Measurements from ENCODE around the gene HERC2. TPM values are rescaled to one million over a fixed set of nuclear protein-coding genes. Genes with fewer than 3 reads are reported as not detected.

HERC2 gene
- total RNA-seq, 3 donors from 2014 or later (not counting 1 experiment from before 2014, with no cell fraction given) = 54.2 to 64.0 (median 63.9) TPM

DNA sequence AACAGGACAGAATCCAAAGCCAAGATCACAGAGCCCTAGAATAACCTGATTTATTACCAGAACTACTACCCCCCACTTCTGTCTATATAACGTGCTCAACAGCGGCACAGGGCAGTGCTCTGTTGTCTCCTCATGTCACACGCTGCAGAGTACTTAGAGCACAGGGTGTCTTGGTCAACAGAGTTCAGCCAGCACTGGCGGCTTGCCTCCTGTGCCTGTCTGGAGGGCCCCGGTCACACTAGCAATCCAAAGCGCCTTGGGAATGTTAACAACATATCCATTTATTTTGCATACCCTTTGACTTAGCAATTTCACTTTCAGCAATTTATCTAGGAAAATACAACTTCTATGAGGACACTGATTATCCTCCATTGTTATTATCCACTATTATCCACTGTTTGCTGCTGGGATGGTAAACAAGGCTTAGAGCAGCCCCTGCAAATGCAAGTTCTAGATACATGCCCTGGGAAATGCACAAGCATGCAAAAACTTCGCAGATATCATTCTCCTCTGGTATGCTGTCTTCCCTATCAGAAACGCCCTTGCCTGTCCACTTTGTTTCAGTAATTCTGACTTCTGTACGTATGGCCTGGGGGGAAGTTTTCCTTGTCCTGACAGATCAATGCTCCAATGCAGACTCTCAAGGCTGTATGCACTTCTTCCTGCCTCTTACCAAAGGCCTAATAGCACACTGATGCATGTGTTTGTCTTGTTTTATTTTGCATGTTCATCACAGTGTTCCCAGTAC lies 136.7 kb downstream of the HERC2 start:
- no peaks in the 10 kb centered on the region for H3K9me3 ChIP-seq (ENCODE audit: control insufficient read depth, insufficient read depth, low read length)
- H3K27me3 Mint-ChIP-seq (ENCODE audit: low read depth in 2 of 2) = no peaks in the 10 kb centered on the region
- DNase-seq (no peak), ATAC-seq (no peak)
- no peak overlapping the region for H3K27ac Mint-ChIP-seq
- no peaks in the 10 kb centered on the region for H3K4me1 Mint-ChIP-seq
- no peaks in the 10 kb centered on the region for H3K4me1 ChIP-seq (ENCODE audit: control insufficient read depth, insufficient read depth, low read length)
- no peak overlapping the region for H3K4me3 Mint-ChIP-seq
- TF ChIP-seq, protein P1, sequence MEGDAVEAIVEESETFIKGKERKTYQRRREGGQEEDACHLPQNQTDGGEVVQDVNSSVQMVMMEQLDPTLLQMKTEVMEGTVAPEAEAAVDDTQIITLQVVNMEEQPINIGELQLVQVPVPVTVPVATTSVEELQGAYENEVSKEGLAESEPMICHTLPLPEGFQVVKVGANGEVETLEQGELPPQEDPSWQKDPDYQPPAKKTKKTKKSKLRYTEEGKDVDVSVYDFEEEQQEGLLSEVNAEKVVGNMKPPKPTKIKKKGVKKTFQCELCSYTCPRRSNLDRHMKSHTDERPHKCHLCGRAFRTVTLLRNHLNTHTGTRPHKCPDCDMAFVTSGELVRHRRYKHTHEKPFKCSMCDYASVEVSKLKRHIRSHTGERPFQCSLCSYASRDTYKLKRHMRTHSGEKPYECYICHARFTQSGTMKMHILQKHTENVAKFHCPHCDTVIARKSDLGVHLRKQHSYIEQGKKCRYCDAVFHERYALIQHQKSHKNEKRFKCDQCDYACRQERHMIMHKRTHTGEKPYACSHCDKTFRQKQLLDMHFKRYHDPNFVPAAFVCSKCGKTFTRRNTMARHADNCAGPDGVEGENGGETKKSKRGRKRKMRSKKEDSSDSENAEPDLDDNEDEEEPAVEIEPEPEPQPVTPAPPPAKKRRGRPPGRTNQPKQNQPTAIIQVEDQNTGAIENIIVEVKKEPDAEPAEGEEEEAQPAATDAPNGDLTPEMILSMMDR (IDR thresholded peaks at IDR 0.05) = no peak
- H3K4me3 ChIP-seq (ENCODE audit: low read length) = no peak overlapping the region
- WGBS (ENCODE audit: insufficient coverage) = 96% methylated on average over 9 of the region's 9 CpGs
- intact Hi-C loops (cut with micrococcal nuclease) = no loop called here
- no peaks in the 10 kb centered on the region for H3K9me3 Mint-ChIP-seq
- peaks cover 25% of the 10 kb centered on the region for H3K36me3 ChIP-seq (ENCODE audit: control insufficient read depth, insufficient read depth, low read length)
- no peak overlapping the region for H3K27ac ChIP-seq (ENCODE audit: low read length)
- H3K36me3 Mint-ChIP-seq = peaks cover 21% of the 10 kb centered on the region
- no peaks in the 10 kb centered on the region for H3K27me3 ChIP-seq (ENCODE audit: control insufficient read depth, insufficient read depth, low read length)

- ATAC-seq = no peak
- Mint-ChIP-seq H3K27ac (no peak overlapping the region), H3K9me3 (no peaks in the 10 kb centered on the region), H3K36me3 (peaks cover 21% of the 10 kb centered on the region), H3K4me3 (no peak overlapping the region), H3K4me1 (no peaks in the 10 kb centered on the region), H3K27me3 (ENCODE audit: low read depth in 2 of 2) (no peaks in the 10 kb centered on the region)
- 89% methylated on average over 1 of the region's 2 CpGs for WGBS (ENCODE audit: insufficient coverage)
- H3K9me3 ChIP-seq (ENCODE audit: control insufficient read depth, insufficient read depth, low read length) = no peaks in the 10 kb centered on the region
- H3K4me3 ChIP-seq (ENCODE audit: low read length) = no peak overlapping the region
- no peaks in the 10 kb centered on the region for H3K4me1 ChIP-seq (ENCODE audit: control insufficient read depth, insufficient read depth, low read length)
- H3K27ac ChIP-seq (ENCODE audit: low read length) = no peak overlapping the region
- peaks cover 23% of the 10 kb centered on the region for H3K36me3 ChIP-seq (ENCODE audit: control insufficient read depth, insufficient read depth, low read length)
- no peaks in the 10 kb centered on the region for H3K27me3 ChIP-seq (ENCODE audit: control insufficient read depth, insufficient read depth, low read length)
- DNase-seq = no peak
- intact Hi-C loops (cut with micrococcal nuclease) = no loop called here
- TF ChIP-seq, protein P1 (IDR thresholded peaks at IDR 0.05) = no peak
Observed at GRCh38 chr15:28184166-28184565, 137.8 kb downstream of the HERC2 start.

- Histone ChIP-seq H3K9me3 (ENCODE audit: control insufficient read depth, insufficient read depth, low read length) (no peaks in the 10 kb centered on the region), H3K27me3 (ENCODE audit: control insufficient read depth, insufficient read depth, low read length) (no peaks in the 10 kb centered on the region), H3K27ac (ENCODE audit: low read length) (no peak overlapping the region), H3K36me3 (ENCODE audit: control insufficient read depth, insufficient read depth, low read length) (peaks cover 22% of the 10 kb centered on the region), H3K4me3 (ENCODE audit: low read length) (no peak overlapping the region), H3K4me1 (ENCODE audit: control insufficient read depth, insufficient read depth, low read length) (no peaks in the 10 kb centered on the region)
- Mint-ChIP-seq H3K36me3 (peaks cover 15% of the 10 kb centered on the region), H3K4me1 (no peaks in the 10 kb centered on the region), H3K9me3 (no peaks in the 10 kb centered on the region), H3K27me3 (ENCODE audit: low read depth in 2 of 2) (no peaks in the 10 kb centered on the region), H3K27ac (no peak overlapping the region), H3K4me3 (no peak overlapping the region)
- ATAC-seq = no peak
- DNase-seq = no peak
- intact Hi-C loops (cut with micrococcal nuclease) = no loop called here
- 95% methylated on average over 8 of the region's 8 CpGs for WGBS (ENCODE audit: insufficient coverage)
- TF ChIP-seq, protein P1 (IDR thresholded peaks at IDR 0.05) = no peak
Observed at GRCh38 chr15:28182731-28183130, 139.2 kb downstream of the HERC2 start.

DNA sequence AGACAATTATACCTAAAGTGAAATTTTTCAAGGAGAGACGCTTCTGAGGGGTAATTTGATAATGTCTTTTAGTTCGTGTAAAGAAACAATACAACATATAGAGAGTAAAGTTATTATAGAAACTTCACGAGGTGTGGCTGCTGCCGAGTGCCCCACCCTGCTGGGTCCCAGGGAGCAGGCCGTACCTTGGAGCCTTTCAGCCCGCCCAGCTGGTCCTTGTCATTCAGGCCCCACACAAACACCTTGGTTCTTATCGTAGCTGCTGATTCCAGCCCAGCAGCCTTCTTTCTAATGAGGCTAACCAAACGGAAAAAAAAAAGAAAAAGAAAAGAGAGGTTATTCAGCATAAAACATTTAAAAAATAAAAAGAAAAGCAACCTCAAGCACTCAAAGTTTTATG lies 139.8 kb downstream of the HERC2 start:
- H3K4me1 Mint-ChIP-seq = no peaks in the 10 kb centered on the region
- TF ChIP-seq, protein P1 (IDR thresholded peaks at IDR 0.05) = no peak
- no peaks in the 10 kb centered on the region for H3K27me3 Mint-ChIP-seq (ENCODE audit: low read depth in 2 of 2)
- no peak for ATAC-seq
- Histone ChIP-seq H3K4me3 (ENCODE audit: low read length) (no peak overlapping the region), H3K9me3 (ENCODE audit: control insufficient read depth, insufficient read depth, low read length) (no peaks in the 10 kb centered on the region), H3K36me3 (ENCODE audit: control insufficient read depth, insufficient read depth, low read length) (peaks cover 23% of the 10 kb centered on the region), H3K27me3 (ENCODE audit: control insufficient read depth, insufficient read depth, low read length) (no peaks in the 10 kb centered on the region), H3K27ac (ENCODE audit: low read length) (no peak overlapping the region), H3K4me1 (ENCODE audit: control insufficient read depth, insufficient read depth, low read length) (no peaks in the 10 kb centered on the region)
- H3K4me3 Mint-ChIP-seq = no peak overlapping the region
- intact Hi-C loops (cut with micrococcal nuclease) = no loop called here
- H3K9me3 Mint-ChIP-seq = no peaks in the 10 kb centered on the region
- H3K36me3 Mint-ChIP-seq = peaks cover 16% of the 10 kb centered on the region
- WGBS (ENCODE audit: insufficient coverage) = 92% methylated on average over 5 of the region's 8 CpGs
- no peak for DNase-seq
- H3K27ac Mint-ChIP-seq = no peak overlapping the region
